Measurements from ENCODE around the gene ATR.

GRCh38 chr3:142611206-142611605 is 32.7 kb upstream of the ATR start:
- TF ChIP-seq CTCF (IDR thresholded peaks at IDR 0.05; ENCODE audit: insufficient read depth, low read depth, low read length): no peak
- TF ChIP-seq EZH2 (IDR thresholded peaks at IDR 0.05; ENCODE audit: insufficient read depth, low read length): no peak

All from astrocyte (in vitro differentiated cells and primary cell).